ENCODE measurements around the gene DDX28.
"Not testable (repeated sequence)": the region's sequence is repeated elsewhere in the genome, so short reads cannot be mapped to it uniquely, and the experiment has no call there.

Gene DDX28

DNA sequence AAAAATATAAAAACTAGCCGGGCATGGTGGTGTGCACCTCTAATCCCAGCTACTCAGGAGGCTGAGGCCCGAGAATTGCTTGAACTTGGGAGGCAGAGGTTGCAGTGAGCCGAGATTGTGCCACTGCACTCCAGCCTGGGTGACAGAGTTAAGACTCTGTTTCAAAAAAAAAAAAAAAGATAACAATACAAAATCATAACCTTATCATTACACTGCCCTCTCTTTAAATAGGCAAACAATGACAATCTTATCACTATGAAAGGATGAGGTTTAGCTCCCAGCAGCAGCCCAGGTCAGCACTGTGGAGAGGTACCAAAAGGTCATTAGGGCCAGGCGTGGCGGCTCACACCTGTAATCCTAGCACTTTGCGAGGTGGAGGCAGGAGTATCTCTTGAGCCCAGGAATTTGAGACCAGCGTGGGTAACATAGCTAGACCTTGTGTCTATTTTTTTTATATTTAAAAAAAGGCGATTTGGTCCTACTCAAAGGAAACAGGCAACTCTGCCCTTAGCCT lies 3.8 kb downstream of the DDX28 start:
- no peak overlapping the region for H3K27ac Mint-ChIP-seq
- H3K4me1 Mint-ChIP-seq (ENCODE audit: low read depth): peaks cover 23% of the 10 kb centered on the region
- H3K27me3 Mint-ChIP-seq: no peaks in the 10 kb centered on the region
- no peaks in the 10 kb centered on the region for H3K9me3 Mint-ChIP-seq
- no peak for DNase-seq
- no peak overlapping the region for H3K4me3 Mint-ChIP-seq
- H3K36me3 Mint-ChIP-seq (ENCODE audit: low read depth): peaks cover 35% of the 10 kb centered on the region

DNA sequence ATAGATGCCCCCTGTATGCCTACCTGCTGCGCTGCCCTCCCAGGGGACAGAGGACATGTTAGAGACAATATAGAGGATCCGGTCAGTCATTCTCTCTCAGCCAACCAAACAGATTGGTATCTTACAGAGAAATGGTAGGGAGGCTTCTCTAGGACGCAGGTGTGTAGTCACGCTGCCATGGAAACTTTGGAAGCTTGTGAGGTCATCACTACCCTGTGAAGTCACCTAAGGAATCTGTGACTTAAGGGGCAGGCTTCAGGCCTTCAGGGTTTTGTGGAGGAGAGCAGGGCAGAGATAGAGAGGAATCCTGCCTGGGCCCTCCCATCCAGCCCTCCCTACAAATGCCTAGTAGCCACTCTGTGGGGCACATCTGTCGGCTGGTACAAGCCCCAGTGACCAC lies 7.4 kb downstream of the DDX28 start, which contains the start of gene DPEP2NB:
Gene DPEP2NB, minus strand, starts transcription at position 231 of the 400 bp plus-strand sequence. Its CDS starts 141 bp downstream, at position 90.
- Mint-ChIP-seq H3K9me3 (no peaks in the 10 kb centered on the region), H3K4me1 (ENCODE audit: low read depth) (peaks cover 7% of the 10 kb centered on the region), H3K27me3 (no peaks in the 10 kb centered on the region), H3K4me3 (no peak within 1 kb of the TSS), H3K36me3 (ENCODE audit: low read depth) (peaks cover 5% of the 10 kb centered on the region), H3K27ac (no peak within 1 kb of the TSS)
- no peak for DNase-seq

DNA sequence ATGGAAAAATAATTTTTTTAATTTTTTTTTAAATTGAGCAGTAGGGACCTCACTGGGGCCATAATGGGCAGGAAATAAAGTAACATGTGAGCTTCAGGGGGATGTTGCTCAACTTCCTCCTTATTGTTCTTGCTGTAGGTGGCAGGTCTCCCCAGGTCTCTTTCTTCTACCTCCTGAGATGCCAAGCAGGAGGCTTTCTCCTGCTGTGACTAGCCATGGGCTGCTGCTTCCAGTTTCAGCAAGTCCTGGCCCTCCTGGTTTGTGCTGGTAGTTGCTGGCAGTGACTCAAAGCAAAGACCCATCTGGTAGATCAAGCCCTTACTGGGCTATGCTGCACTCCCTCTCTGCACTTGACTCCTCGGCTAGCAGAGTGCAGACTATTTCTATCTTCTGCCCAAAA lies 9.6 kb downstream of the DDX28 start:
- H3K4me3 Mint-ChIP-seq: no peak overlapping the region
- peaks cover 7% of the 10 kb centered on the region for H3K4me1 Mint-ChIP-seq (ENCODE audit: low read depth)

DNA sequence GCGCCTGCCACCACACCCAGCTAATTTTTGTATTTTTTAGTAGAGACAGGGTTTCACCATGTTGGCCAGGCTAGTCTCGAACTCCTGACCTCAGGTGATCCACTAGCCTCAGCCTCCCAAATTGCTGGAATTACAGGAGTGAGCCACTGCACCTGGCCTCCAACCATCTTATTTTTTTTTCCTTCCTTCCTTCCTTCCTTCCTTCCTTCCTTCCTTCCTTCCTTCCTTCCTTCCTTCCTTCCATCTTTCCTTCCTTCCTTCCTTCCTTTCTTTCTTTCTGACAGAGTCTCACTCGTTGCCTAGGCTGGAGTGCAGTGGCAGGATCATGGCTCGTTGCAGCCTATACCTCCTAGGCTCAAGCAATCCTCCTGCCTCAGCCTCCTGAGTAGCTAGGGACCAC lies 13.2 kb downstream of the DDX28 start:
- H3K4me1 Mint-ChIP-seq (ENCODE audit: low read depth): peaks cover 27% of the 10 kb centered on the region
- DNase-seq; H3K4me3 Mint-ChIP-seq; H3K27me3 Mint-ChIP-seq; H3K9me3 Mint-ChIP-seq; H3K36me3 Mint-ChIP-seq (ENCODE audit: low read depth); H3K27ac Mint-ChIP-seq: not testable (repeated sequence)

More for the DNA sequence above, 9.6 kb downstream of the DDX28 start:
- Mint-ChIP-seq H3K9me3 (no peaks in the 10 kb centered on the region), H3K36me3 (ENCODE audit: low read depth) (no peaks in the 10 kb centered on the region), H3K27ac (peak overlapping the region; percentile 79), H3K27me3 (no peaks in the 10 kb centered on the region)
- no peak for DNase-seq

DNA sequence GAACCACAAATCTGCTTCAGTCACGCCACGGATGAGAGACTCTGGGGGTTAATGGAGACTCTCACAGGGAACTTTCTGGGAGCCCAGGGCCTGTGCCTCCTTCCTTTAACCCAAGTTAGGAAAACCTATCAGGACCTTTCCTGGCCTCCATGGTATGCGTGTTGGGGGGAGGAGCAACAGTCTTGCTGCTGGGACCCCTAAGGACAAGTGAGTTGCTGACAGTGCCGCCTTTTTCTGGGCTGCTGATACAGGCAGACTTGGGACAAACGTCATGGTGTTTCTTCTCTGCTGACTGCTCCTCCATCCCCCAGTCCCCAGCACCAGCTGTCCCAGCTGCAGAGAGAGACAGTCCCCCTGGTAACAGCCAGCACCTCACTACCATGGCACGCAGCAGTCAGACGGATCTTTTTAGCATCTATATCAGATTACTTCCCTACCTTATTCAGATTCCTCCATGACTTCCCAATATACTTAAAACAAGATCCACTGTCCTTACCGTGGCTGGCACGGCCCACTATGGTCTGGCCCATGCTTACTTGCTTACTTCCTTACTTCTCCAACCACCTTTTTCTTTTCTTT lies 13.8 kb downstream of the DDX28 start:
- no peaks in the 10 kb centered on the region for H3K27me3 Mint-ChIP-seq
- DNase-seq: no peak
- peaks cover 30% of the 10 kb centered on the region for H3K4me1 Mint-ChIP-seq (ENCODE audit: low read depth)
- H3K4me3 Mint-ChIP-seq: no peak overlapping the region
- H3K36me3 Mint-ChIP-seq (ENCODE audit: low read depth): no peaks in the 10 kb centered on the region
- H3K27ac Mint-ChIP-seq: peak overlapping the region; percentile 20
- no peaks in the 10 kb centered on the region for H3K9me3 Mint-ChIP-seq

DNA sequence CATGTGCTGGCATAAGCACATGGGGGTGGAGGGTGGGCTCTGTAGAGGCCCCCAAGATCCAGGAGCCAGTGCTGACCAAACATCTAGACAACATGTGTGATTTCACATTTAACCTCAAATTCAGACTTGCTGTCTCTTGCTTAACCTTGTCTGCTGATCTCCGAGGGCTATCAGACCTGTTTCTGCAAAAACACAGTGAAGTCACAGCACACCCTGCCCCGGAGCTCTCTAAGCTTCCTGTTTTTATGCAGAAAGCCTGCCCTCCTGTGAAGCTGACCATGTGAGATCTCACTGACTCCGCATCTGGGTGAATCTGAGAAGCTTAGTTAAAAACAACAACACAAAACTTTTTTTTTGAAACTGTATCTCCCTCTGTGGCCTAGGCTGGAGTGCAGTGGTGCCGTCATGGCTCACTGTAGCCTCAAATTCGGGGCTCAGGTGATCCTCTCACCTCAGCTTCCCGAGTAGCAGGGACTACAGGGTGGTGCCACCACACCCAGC lies 17.2 kb downstream of the DDX28 start:
- Mint-ChIP-seq H3K4me1 (ENCODE audit: low read depth) (peaks cover 30% of the 10 kb centered on the region), H3K36me3 (ENCODE audit: low read depth) (no peaks in the 10 kb centered on the region), H3K27me3 (no peaks in the 10 kb centered on the region), H3K9me3 (no peaks in the 10 kb centered on the region), H3K27ac (peak overlapping the region; percentile 93), H3K4me3 (peak overlapping the region; percentile 31)
- peak; percentile 51 for DNase-seq

DNA sequence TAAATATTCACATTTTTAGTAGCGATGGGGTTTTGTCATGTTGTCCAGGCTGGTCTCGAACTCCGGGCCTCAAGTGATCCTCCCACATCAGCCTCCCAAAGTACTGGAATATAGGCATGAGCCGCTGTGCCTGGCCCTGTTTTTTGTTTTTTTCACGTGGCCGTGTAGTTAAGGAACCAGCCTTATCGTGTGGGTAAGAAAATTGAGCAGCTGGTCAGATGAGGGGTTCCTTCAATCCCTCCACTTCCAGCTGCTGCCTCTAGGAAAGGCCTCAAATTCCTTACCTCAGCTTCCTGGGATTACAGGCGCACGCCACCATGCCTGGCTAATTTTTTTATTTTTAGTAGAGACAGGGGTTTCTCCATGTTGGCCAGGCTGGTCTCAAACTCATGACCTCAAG lies 17.8 kb downstream of the DDX28 start:
- peaks cover 36% of the 10 kb centered on the region for H3K4me1 Mint-ChIP-seq (ENCODE audit: low read depth)
- no peak for DNase-seq
- no peak overlapping the region for H3K4me3 Mint-ChIP-seq
- no peaks in the 10 kb centered on the region for H3K9me3 Mint-ChIP-seq
- no peaks in the 10 kb centered on the region for H3K36me3 Mint-ChIP-seq (ENCODE audit: low read depth)
- H3K27me3 Mint-ChIP-seq: no peaks in the 10 kb centered on the region
- peak overlapping the region; percentile 93 for H3K27ac Mint-ChIP-seq

DNA sequence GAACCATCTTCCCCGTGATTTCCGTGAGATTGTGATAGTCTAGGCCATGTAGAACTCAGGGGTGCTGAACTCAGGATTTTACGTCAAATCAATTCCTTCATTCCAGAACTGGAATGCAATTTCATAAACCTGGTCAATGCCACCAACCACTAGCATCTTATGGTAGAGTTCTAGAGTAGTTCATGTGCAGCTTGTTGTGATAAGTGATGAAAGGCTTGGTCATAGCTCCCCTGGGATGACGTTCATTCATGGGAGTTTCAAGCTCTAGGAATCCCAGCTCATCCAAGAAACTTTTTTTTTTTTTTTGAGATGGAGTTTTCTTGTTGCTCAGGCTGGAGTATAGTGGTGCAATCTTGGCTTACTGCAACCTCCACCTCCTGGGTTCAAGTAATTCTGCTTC lies 20.0 kb downstream of the DDX28 start:
- H3K36me3 Mint-ChIP-seq (ENCODE audit: low read depth): no peaks in the 10 kb centered on the region
- no peaks in the 10 kb centered on the region for H3K9me3 Mint-ChIP-seq
- no peak for DNase-seq
- H3K4me1 Mint-ChIP-seq (ENCODE audit: low read depth): peaks cover 50% of the 10 kb centered on the region
- no peak overlapping the region for H3K4me3 Mint-ChIP-seq
- H3K27me3 Mint-ChIP-seq: no peaks in the 10 kb centered on the region
- H3K27ac Mint-ChIP-seq: no peak overlapping the region

DNA sequence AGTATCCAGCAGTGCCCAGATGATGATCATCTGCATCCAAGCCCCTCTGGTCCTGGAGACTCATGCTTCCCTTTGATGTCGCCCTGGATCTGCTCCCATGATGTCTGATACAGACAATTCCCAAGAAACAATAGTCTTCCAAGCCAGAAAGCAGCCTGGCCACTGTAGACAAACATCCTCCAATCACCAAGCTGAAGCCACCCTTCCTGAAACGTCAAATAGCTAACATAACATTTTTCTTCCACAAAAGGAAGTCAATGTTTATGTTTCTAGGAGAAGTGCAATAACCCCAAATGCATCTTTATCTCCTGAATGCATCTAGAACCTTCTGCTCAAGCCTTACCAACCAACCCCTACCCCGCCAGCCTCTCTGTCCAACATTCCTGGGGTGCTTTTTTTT lies 22.6 kb downstream of the DDX28 start:
- no peaks in the 10 kb centered on the region for H3K9me3 Mint-ChIP-seq
- no peaks in the 10 kb centered on the region for H3K27me3 Mint-ChIP-seq
- no peak for DNase-seq
- H3K27ac Mint-ChIP-seq: peak overlapping the region; percentile 81
- H3K4me3 Mint-ChIP-seq: no peak overlapping the region
- H3K4me1 Mint-ChIP-seq (ENCODE audit: low read depth): peaks cover 55% of the 10 kb centered on the region
- no peaks in the 10 kb centered on the region for H3K36me3 Mint-ChIP-seq (ENCODE audit: low read depth)

DNA sequence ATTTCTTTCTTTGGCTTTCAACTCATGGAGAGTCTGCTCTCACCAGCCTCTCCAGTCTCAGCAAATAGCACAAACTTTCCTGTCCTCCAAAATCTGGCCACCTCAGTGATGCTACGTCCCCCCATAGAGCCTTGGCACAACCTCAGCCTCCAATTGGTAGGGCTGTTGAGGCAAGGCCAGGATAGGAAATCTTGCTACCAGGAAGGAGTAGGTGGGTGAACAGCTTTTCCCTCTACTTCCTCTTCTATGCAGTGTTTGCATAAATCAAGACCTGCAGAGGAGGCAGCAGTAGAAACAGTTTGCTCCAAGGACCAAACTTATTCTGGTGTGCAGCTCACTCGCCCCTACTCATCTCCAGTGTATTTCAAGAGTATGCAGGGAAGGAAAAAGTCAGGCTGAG lies 23.0 kb downstream of the DDX28 start:
- Mint-ChIP-seq H3K27ac (peak overlapping the region; percentile 81), H3K9me3 (no peaks in the 10 kb centered on the region), H3K27me3 (no peaks in the 10 kb centered on the region), H3K4me3 (peak overlapping the region; percentile 53), H3K36me3 (ENCODE audit: low read depth) (no peaks in the 10 kb centered on the region), H3K4me1 (ENCODE audit: low read depth) (peaks cover 54% of the 10 kb centered on the region)
- DNase-seq: peak; percentile 42

DNA sequence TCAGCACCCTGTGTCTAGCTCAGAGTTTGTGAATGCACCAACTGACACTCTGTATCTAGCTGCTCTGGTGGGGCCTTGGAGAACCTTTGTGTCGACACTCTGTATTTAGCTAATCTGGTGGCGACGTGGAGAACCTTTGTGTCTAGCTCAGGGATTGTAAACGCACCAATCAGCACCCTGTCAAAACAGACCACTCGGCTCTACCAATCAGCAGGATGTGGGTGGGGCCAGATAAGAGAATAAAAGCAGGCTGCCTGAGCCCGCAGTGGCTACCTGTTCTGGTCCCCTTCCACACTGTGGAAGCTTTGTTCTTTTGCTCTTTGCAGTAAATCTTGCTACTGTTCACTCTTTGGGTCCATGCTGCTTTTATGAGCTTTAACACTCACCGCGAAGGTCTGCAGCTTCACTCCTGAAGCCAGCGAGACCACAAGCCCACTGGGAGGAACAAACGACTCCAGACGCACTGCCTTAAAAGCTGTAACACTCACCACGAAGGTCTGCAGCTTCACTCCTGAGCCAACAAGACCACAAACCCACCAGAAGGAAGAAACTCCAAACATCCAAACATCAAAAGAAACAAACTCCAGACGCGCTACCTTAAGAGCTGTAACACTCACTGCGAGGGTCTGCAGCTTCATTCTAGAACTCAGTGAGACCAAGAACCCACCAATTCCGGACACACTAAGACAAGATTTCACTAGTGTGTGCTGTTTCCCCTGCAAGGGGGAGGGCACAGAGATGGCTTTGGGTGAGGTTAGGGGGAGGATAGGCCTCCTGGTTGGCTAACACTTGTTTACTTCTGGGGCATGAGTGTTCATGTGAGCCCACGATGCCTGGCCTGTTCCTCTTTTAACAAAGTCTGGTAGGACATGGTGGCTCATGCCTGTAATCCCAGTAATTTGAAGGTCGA lies 24.0 kb downstream of the DDX28 start, which contains the start of gene DPEP2:
Gene DPEP2, minus strand, starts transcription at position 706 of the 910 bp plus-strand sequence. CDS start 6,272 bp downstream, outside the sequence.
- not testable (repeated sequence) for H3K9me3 Mint-ChIP-seq; H3K27me3 Mint-ChIP-seq; H3K36me3 Mint-ChIP-seq (ENCODE audit: low read depth)
- DNase-seq: peak; percentile 63
- peaks cover 54% of the 10 kb centered on the region for H3K4me1 Mint-ChIP-seq (ENCODE audit: low read depth)
- H3K27ac Mint-ChIP-seq: peak within 1 kb of the TSS; percentile 81
- H3K4me3 Mint-ChIP-seq: peak within 1 kb of the TSS; percentile 53

DNA sequence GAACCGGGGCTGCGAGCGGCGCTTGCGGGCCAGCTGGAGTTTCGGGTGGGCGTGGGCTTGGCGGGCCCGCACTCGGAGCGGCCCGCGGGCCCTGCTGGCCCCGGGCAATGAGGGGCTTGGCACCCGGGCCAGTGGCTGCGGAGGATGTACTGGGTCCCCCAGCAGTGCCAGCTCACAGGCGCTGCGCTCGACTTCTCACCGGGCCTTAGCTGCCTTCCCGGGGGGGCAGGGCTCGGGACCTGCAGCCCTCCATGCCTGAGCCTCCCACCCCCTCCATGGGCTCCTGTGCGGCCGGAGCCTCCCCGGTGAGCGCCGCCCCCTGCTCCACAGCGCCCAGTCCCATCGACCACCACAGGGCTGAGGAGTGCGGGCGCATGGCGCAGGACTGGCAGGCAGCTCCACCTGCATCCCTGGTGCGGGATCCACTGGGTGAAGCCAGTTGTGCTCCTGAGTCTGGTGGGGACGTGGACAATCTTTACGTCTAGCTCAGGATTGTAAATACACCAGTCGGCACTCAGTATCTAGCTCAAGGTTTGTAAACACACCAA lies 24.7 kb downstream of the DDX28 start:
- H3K27me3 Mint-ChIP-seq: not testable (repeated sequence)

DNA sequence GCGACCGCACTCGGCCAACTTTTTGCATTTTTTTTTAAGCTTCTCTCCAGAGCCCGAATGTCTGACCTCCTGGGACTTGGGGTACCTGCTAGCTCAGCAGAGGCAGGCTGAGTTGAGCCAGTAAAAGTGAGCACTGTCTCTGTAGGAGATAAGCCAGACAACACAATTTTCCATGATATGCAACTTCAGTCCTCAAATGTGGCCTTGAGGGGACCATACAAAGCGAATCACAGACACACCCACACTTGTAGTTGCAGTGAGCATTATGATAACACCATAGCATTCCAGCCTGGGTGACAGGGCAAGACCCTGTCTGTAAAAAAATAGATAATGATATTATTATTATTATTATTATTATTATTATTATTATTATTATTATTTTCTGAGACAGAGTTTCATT lies 26.4 kb downstream of the DDX28 start:
- DNase-seq: no peak
- H3K9me3 Mint-ChIP-seq: no peaks in the 10 kb centered on the region
- no peaks in the 10 kb centered on the region for H3K36me3 Mint-ChIP-seq (ENCODE audit: low read depth)
- H3K27ac Mint-ChIP-seq: peak overlapping the region; percentile 27
- H3K4me1 Mint-ChIP-seq (ENCODE audit: low read depth): peaks cover 67% of the 10 kb centered on the region
- no peak overlapping the region for H3K4me3 Mint-ChIP-seq
- no peaks in the 10 kb centered on the region for H3K27me3 Mint-ChIP-seq

More for the DNA sequence above, 24.7 kb downstream of the DDX28 start:
- H3K4me3 Mint-ChIP-seq; H3K9me3 Mint-ChIP-seq; DNase-seq; H3K36me3 Mint-ChIP-seq (ENCODE audit: low read depth): not testable (repeated sequence)
- Mint-ChIP-seq H3K4me1 (ENCODE audit: low read depth) (peaks cover 60% of the 10 kb centered on the region), H3K27ac (peak overlapping the region; percentile 81)

DNA sequence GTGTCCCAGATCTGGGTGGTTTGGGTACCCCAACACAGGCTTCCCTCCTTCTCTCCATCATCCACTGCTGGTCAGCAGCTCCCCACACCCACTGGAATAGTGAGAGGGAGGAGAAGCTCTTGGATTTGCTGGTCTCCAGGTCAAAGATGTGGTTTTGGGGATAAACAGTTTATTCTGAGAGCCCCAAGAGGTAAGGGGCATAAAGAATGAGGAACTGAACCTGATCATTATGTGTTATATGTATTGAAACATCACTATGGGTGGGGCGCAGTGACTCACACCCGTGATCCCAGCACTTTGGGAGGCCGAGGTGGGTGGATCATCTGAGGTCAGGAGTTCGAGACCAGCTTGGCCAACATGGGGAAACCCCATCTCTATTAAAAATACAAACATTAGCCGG lies 27.6 kb downstream of the DDX28 start:
- H3K27ac Mint-ChIP-seq: peak overlapping the region; percentile 85
- H3K4me1 Mint-ChIP-seq (ENCODE audit: low read depth): peaks cover 60% of the 10 kb centered on the region
- DNase-seq: peak; percentile 49
- H3K36me3 Mint-ChIP-seq (ENCODE audit: low read depth): no peaks in the 10 kb centered on the region
- H3K9me3 Mint-ChIP-seq: no peaks in the 10 kb centered on the region
- no peak overlapping the region for H3K4me3 Mint-ChIP-seq
- H3K27me3 Mint-ChIP-seq: no peaks in the 10 kb centered on the region

Measured in activated T-cell treated with anti-CD3 and anti-CD28 coated beads, Interleukin-2, amount 50 U/mL, for 24 hours (primary cell).